CD4-positive, alpha-beta T cell treated with Interleukin-15 for 1 hour (primary cell): ENCODE results near the gene ATP8A2.

Experiments used
- DNase-seq: peaks from one replicate; pipeline ENCODE4 v3.0.0-alpha.2; 2020

Gene ATP8A2

GRCh38 chr13:25979371-25979770 lies 607.6 kb downstream of the ATP8A2 start:
- no peak for DNase-seq

GRCh38 chr13:25980255-25980654 lies 608.5 kb downstream of the ATP8A2 start:
- no peak for DNase-seq

- DNase-seq: no peak
Observed at GRCh38 chr13:25981060-25981459, 609.3 kb downstream of the ATP8A2 start.

- no peak for DNase-seq
Observed at GRCh38 chr13:25982907-25983306, 611.1 kb downstream of the ATP8A2 start.

GRCh38 chr13:25987987-25988386 lies 616.2 kb downstream of the ATP8A2 start:
- no peak for DNase-seq

- DNase-seq: no peak
Observed at GRCh38 chr13:25988661-25989060, 616.9 kb downstream of the ATP8A2 start.

- no peak for DNase-seq
Observed at GRCh38 chr13:25990801-25991200, 619.0 kb downstream of the ATP8A2 start.

- DNase-seq: no peak
Observed at GRCh38 chr13:25992076-25992475, 620.3 kb downstream of the ATP8A2 start.

- no peak for DNase-seq
Observed at GRCh38 chr13:26007261-26008125, 635.7 kb downstream of the ATP8A2 start.

GRCh38 chr13:26010487-26011207 lies 638.9 kb downstream of the ATP8A2 start:
- no peak for DNase-seq

- DNase-seq: no peak
Observed at GRCh38 chr13:26011208-26011573, 639.4 kb downstream of the ATP8A2 start.

GRCh38 chr13:26011996-26012821 lies 640.4 kb downstream of the ATP8A2 start:
- peak; percentile 69 for DNase-seq

- DNase-seq: no peak
Observed at GRCh38 chr13:26012995-26013394, 641.2 kb downstream of the ATP8A2 start.

GRCh38 chr13:26015271-26016125 lies 643.7 kb downstream of the ATP8A2 start:
- DNase-seq: no peak

GRCh38 chr13:26016189-26016588 lies 644.4 kb downstream of the ATP8A2 start:
- no peak for DNase-seq

- DNase-seq: no peak
Observed at GRCh38 chr13:26017196-26017921, 645.6 kb downstream of the ATP8A2 start.

- DNase-seq: no peak
Observed at GRCh38 chr13:26017932-26018665, 646.3 kb downstream of the ATP8A2 start.

GRCh38 chr13:26019251-26019650 lies 647.5 kb downstream of the ATP8A2 start:
- DNase-seq: no peak

- no peak for DNase-seq
Observed at GRCh38 chr13:26019881-26020870, 648.4 kb downstream of the ATP8A2 start.

GRCh38 chr13:26020891-26021290 lies 649.1 kb downstream of the ATP8A2 start:
- DNase-seq: no peak
